ENCODE measurements around the gene PCDHA10. TPM values are rescaled to one million over a fixed set of nuclear protein-coding genes. Genes with fewer than 3 reads are reported as not detected.
"Not testable (repeated sequence)": the region's sequence is repeated elsewhere in the genome, so short reads cannot be mapped to it uniquely, and the experiment has no call there.

PCDHA10 gene
- total RNA-seq, 6 experiments from 2014 or later, result not detected

DNA sequence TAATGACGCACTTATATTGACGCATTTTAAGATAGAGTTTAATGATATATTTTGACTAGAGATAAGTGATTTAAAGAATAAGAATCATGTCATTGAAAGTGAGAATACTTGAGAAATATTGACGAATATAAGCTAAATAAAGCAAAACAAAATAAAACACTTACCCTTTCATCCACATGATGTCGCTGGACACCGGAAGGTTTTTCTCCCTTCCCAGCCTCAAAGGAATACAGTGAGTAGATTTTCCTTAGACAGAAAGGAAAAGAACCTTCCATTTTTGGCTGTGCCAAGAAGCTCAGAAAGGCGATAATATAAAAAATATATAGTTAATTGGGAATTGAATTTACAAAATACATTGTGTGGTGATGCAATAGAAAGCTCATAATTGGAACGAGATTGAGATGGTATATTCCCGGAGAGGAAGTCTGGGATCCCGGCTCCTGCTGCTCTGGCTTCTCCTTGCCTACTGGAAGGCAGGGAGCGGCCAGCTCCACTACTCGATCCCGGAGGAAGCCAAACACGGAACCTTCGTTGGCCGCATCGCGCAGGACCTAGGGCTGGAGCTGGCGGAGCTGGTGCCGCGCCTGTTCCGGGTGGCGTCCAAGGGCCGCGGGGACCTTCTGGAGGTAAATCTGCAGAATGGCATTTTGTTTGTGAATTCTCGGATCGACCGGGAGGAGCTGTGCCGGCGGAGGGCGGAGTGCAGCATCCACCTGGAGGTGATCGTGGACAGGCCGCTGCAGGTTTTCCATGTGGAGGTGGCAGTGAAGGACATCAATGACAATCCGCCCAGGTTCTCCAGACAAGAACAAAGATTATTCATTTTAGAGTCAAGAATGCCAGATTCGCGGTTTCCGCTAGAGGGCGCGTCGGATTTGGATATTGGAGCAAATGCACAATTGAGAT, 34.1 kb upstream of the PCDHA10 start, which contains the start of gene PCDHA5:
Gene PCDHA5, plus strand, starts transcription at position 239 of the 906 bp plus-strand sequence.
- Mint-ChIP-seq H3K4me1 (ENCODE audit: low read depth) (no peaks in the 10 kb centered on the region), H3K4me3 (no peak within 1 kb of the TSS), H3K27ac (no peak within 1 kb of the TSS), H3K27me3 (ENCODE audit: insufficient read depth) (peaks cover 1% of the 10 kb centered on the region; the same call in 1 of the 2 replicates), H3K9me3 (peaks cover 12% of the 10 kb centered on the region), H3K36me3 (ENCODE audit: low read depth) (peaks cover 7% of the 10 kb centered on the region; the same call in 1 of the 2 replicates)
- DNase-seq, result no peak
- TF ChIP-seq, protein P1, sequence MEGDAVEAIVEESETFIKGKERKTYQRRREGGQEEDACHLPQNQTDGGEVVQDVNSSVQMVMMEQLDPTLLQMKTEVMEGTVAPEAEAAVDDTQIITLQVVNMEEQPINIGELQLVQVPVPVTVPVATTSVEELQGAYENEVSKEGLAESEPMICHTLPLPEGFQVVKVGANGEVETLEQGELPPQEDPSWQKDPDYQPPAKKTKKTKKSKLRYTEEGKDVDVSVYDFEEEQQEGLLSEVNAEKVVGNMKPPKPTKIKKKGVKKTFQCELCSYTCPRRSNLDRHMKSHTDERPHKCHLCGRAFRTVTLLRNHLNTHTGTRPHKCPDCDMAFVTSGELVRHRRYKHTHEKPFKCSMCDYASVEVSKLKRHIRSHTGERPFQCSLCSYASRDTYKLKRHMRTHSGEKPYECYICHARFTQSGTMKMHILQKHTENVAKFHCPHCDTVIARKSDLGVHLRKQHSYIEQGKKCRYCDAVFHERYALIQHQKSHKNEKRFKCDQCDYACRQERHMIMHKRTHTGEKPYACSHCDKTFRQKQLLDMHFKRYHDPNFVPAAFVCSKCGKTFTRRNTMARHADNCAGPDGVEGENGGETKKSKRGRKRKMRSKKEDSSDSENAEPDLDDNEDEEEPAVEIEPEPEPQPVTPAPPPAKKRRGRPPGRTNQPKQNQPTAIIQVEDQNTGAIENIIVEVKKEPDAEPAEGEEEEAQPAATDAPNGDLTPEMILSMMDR (IDR thresholded peaks at IDR 0.05), result peak; percentile 72

DNA sequence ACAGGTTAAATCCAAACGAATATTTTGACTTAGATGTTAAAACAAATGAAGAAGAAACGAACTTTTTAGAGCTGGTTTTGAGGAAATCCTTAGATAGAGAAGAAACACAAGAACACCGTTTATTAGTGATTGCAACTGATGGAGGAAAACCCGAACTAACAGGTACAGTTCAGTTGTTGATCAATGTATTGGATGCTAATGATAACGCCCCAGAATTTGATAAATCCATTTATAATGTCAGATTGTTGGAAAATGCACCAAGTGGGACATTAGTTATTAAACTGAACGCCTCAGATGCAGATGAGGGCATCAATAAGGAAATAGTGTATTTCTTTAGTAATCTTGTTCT, 33.4 kb upstream of the PCDHA10 start:
- Mint-ChIP-seq H3K4me1 (ENCODE audit: low read depth) (no peaks in the 10 kb centered on the region), H3K27me3 (ENCODE audit: insufficient read depth) (no peaks in the 10 kb centered on the region), H3K9me3 (peaks cover 9% of the 10 kb centered on the region), H3K4me3 (no peak overlapping the region), H3K36me3 (ENCODE audit: low read depth) (peaks cover 7% of the 10 kb centered on the region; the same call in 1 of the 2 replicates), H3K27ac (no peak overlapping the region)
- no peak for DNase-seq
- TF ChIP-seq, protein P1 (IDR thresholded peaks at IDR 0.05), result peak; percentile 5; the same call in 1 of the 2 replicates

DNA sequence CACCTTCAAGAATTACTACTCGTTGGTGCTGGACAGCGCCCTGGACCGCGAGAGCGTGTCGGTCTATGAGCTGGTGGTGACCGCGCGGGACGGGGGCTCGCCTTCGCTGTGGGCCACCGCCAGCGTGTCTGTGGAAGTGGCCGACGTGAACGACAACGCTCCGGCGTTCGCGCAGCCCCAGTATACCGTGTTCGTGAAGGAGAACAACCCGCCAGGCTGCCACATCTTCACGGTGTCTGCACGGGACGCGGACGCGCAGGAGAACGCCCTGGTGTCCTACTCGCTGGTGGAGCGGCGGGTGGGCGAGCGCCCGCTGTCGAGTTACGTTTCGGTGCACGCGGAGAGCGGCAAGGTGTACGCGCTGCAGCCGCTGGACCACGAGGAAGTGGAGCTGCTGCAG, 32.7 kb upstream of the PCDHA10 start:
- not testable (repeated sequence) for H3K4me1 Mint-ChIP-seq (ENCODE audit: low read depth); DNase-seq; H3K27me3 Mint-ChIP-seq (ENCODE audit: insufficient read depth); H3K36me3 Mint-ChIP-seq (ENCODE audit: low read depth); H3K27ac Mint-ChIP-seq; H3K4me3 Mint-ChIP-seq
- H3K9me3 Mint-ChIP-seq, result peaks cover 13% of the 10 kb centered on the region

DNA sequence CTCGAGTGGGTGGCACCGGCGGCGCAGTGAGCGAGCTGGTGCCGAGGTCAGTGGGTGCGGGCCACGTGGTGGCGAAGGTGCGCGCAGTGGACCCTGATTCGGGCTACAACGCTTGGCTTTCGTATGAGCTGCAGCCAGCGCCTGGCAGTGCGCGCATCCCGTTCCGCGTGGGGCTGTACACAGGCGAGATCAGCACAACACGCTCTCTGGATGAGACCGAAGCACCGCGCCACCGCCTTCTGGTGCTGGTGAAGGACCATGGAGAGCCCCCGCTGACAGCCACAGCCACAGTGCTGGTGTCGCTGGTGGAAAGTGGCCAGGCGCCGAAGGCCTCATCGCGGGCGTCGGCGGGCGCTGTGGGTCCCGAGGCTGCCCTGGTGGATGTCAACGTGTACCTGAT, 32.2 kb upstream of the PCDHA10 start:
- H3K4me1 Mint-ChIP-seq (ENCODE audit: low read depth), result no peaks in the 10 kb centered on the region
- TF ChIP-seq, protein P1 (IDR thresholded peaks at IDR 0.05), result no peak
- no peak overlapping the region for H3K4me3 Mint-ChIP-seq
- peaks cover 9% of the 10 kb centered on the region for H3K36me3 Mint-ChIP-seq (ENCODE audit: low read depth)
- H3K9me3 Mint-ChIP-seq, result peaks cover 18% of the 10 kb centered on the region
- no peak overlapping the region for H3K27ac Mint-ChIP-seq
- no peaks in the 10 kb centered on the region for H3K27me3 Mint-ChIP-seq (ENCODE audit: insufficient read depth)
- DNase-seq, result no peak

DNA sequence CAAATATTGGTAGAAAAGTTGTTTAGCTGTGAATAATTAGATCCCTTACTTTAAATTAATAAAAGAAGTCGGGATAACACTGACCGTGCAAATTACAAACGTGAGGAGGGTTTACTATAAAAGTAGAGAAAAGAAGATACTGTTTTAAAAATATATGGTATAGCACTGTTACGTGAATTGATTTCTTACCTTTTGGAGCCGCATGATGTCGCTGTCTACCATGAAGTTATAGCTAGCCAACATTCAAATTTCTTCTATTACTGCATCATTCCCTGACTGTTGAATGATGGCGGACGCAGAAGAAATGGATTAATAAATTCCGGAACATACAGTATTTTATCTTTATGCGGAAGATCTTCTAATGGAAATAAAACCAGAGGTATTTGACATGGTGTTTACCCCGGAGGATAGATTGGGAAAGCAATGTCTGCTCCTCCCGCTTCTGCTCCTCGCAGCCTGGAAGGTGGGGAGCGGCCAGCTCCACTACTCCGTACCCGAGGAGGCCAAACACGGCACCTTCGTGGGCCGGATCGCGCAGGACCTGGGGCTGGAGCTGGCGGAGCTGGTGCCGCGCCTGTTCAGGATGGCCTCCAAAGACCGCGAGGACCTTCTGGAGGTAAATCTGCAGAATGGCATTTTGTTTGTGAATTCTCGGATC, 27.9 kb upstream of the PCDHA10 start, which contains the start of gene PCDHA6:
Gene PCDHA6, plus strand, starts transcription at position 257 of the 658 bp plus-strand sequence. Its CDS starts 132 bp downstream, at position 389.
- Mint-ChIP-seq H3K27me3 (ENCODE audit: insufficient read depth) (no peaks in the 10 kb centered on the region), H3K27ac (no peak within 1 kb of the TSS), H3K36me3 (ENCODE audit: low read depth) (peaks cover 9% of the 10 kb centered on the region; the same call in 1 of the 2 replicates), H3K4me1 (ENCODE audit: low read depth) (no peaks in the 10 kb centered on the region), H3K4me3 (no peak within 1 kb of the TSS), H3K9me3 (peaks cover 16% of the 10 kb centered on the region)
- no peak for DNase-seq
- TF ChIP-seq, protein P1 (IDR thresholded peaks at IDR 0.05), result no peak

DNA sequence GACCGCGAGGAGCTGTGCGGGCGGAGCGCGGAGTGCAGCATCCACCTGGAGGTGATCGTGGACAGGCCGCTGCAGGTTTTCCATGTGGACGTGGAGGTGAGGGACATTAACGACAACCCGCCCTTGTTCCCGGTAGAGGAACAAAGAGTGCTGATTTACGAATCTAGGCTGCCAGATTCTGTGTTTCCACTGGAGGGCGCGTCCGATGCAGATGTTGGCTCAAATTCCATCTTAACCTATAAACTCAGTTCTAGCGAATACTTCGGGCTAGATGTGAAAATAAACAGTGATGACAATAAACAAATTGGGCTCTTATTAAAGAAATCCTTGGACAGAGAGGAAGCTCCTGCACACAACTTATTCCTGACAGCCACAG, 27.3 kb upstream of the PCDHA10 start:
- H3K27me3 Mint-ChIP-seq (ENCODE audit: insufficient read depth), result no peaks in the 10 kb centered on the region
- H3K4me1 Mint-ChIP-seq (ENCODE audit: low read depth), result no peaks in the 10 kb centered on the region
- H3K36me3 Mint-ChIP-seq (ENCODE audit: low read depth), result peaks cover 9% of the 10 kb centered on the region; the same call in 1 of the 2 replicates
- no peak overlapping the region for H3K4me3 Mint-ChIP-seq
- H3K9me3 Mint-ChIP-seq, result peaks cover 14% of the 10 kb centered on the region
- no peak overlapping the region for H3K27ac Mint-ChIP-seq
- DNase-seq, result no peak
- TF ChIP-seq, protein P1 (IDR thresholded peaks at IDR 0.05), result no peak

DNA sequence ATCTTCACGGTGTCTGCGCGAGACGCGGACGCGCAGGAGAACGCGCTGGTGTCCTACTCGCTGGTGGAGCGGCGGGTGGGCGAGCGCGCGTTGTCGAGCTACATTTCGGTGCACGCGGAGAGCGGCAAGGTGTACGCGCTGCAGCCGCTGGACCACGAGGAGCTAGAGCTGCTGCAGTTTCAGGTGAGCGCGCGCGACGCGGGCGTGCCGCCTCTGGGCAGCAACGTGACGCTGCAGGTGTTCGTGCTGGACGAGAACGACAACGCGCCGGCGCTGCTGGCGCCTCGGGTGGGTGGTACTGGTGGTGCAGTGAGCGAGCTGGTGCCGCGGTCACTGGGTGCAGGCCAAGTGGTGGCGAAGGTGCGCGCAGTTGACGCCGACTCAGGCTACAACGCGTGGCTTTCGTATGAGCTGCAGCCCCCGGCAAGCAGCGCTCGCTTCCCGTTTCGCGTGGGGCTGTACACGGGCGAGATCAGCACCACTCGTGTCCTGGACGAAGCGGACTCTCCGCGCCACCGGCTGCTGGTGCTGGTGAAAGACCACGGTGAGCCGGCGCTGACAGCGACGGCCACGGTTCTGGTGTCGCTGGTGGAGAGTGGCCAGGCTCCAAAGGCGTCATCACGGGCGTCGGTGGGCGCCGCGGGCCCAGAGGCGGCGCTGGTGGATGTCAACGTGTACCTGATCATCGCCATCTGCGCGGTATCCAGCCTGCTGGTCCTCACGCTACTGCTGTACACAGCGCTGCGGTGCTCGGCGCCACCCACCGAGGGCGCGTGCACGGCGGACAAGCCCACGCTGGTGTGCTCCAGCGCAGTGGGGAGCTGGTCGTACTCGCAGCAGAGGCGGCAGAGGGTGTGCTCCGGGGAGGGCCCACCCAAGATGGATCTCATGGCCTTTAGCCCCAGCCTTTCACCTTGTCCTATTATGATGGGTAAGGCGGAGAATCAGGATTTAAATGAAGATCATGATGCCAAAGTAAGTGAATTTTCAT, 25.9 kb upstream of the PCDHA10 start:
- peaks cover 15% of the 10 kb centered on the region for H3K36me3 Mint-ChIP-seq (ENCODE audit: low read depth)

More for the DNA sequence above, 25.9 kb upstream of the PCDHA10 start:
- DNase-seq; H3K27me3 Mint-ChIP-seq (ENCODE audit: insufficient read depth); H3K4me3 Mint-ChIP-seq; H3K27ac Mint-ChIP-seq; H3K4me1 Mint-ChIP-seq (ENCODE audit: low read depth): not testable (repeated sequence)
- H3K9me3 Mint-ChIP-seq, result peaks cover 14% of the 10 kb centered on the region
